Upper lobe of left lung (tissue), 4 donors: ENCODE data around the gene ANKS1B.

Source experiments
- EP300 ChIP-seq, 4 donors: sonication (generic); formaldehyde crosslinking; IDR thresholded peaks; one replicate each; pipeline ENCODE4 v1.5.1; 2017; ENCODE audit warnings: antibody characterized with exemption in 4 of 4, control low read depth in 2 of 4
- TF ChIP-seq, protein P1 (sequence below), 6 experiments: fragments of 450-650 bp in 4 of 6; fragments of 200-600 bp in 2 of 6; sonication (generic) in 2 of 6; IDR thresholded peaks; one replicate each; pipeline ENCODE4 v1.5.1; 2016 to 2019; ENCODE audit warnings: antibody characterized with exemption in 6 of 6

DNA sequence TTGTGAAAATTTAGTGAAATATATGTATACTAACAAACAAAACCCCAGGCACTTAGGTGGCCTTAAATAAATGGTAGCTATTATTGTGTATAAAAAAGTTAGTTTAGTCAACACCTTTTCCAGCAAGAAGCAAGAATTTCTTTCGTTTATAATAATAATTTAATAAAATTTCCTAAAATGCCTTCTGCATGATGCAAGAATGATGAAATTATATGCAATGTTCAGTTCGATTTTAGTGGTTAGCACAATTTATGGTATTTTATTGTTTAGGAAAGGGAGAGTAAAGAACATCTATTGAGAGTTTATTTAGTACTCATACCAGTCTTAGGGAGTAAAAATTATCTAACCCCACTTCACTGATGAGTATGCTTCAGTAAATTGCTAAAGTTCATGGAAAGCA, 1048.9 kb downstream of the ANKS1B start:
- TF ChIP-seq EP300 (IDR thresholded peaks at IDR 0.05), result no peak
- TF ChIP-seq, protein P1, sequence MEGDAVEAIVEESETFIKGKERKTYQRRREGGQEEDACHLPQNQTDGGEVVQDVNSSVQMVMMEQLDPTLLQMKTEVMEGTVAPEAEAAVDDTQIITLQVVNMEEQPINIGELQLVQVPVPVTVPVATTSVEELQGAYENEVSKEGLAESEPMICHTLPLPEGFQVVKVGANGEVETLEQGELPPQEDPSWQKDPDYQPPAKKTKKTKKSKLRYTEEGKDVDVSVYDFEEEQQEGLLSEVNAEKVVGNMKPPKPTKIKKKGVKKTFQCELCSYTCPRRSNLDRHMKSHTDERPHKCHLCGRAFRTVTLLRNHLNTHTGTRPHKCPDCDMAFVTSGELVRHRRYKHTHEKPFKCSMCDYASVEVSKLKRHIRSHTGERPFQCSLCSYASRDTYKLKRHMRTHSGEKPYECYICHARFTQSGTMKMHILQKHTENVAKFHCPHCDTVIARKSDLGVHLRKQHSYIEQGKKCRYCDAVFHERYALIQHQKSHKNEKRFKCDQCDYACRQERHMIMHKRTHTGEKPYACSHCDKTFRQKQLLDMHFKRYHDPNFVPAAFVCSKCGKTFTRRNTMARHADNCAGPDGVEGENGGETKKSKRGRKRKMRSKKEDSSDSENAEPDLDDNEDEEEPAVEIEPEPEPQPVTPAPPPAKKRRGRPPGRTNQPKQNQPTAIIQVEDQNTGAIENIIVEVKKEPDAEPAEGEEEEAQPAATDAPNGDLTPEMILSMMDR (IDR thresholded peaks at IDR 0.05), result no peak
